HK-2 (cell line): ENCODE measurements around the gene MAPKBP1.
A peak's percentile ranks its signal among the peaks of the same experiment; 100 is the strongest.

Source experiments
- DNase-seq: peaks from one replicate; pipeline ENCODE4 v3.0.0-alpha.2; 2018; ENCODE audit not compliant: unreplicated experiment

MAPKBP1 gene

GRCh38 chr15:41806291-41807181, 32.3 kb downstream of the MAPKBP1 start:
- DNase-seq, result no peak

- no peak for DNase-seq
Measured at GRCh38 chr15:41809121-41809520, 34.8 kb downstream of the MAPKBP1 start.

- no peak for DNase-seq
Measured at GRCh38 chr15:41809526-41810220, 35.4 kb downstream of the MAPKBP1 start.

GRCh38 chr15:41810651-41811431, 36.6 kb downstream of the MAPKBP1 start:
- DNase-seq, result no peak

GRCh38 chr15:41811432-41812195, 37.3 kb downstream of the MAPKBP1 start:
- peak; percentile 71 for DNase-seq

- DNase-seq, result no peak
Measured at GRCh38 chr15:41812820-41813375, 38.6 kb downstream of the MAPKBP1 start.

GRCh38 chr15:41813426-41813825, 39.1 kb downstream of the MAPKBP1 start:
- DNase-seq, result no peak

GRCh38 chr15:41814534-41814933, 40.2 kb downstream of the MAPKBP1 start:
- DNase-seq, result no peak

GRCh38 chr15:41816788-41817187, 42.5 kb downstream of the MAPKBP1 start:
- DNase-seq, result no peak

GRCh38 chr15:41817327-41817726, 43.0 kb downstream of the MAPKBP1 start:
- no peak for DNase-seq

GRCh38 chr15:41817781-41818180, 43.5 kb downstream of the MAPKBP1 start:
- DNase-seq, result no peak

GRCh38 chr15:41819455-41820050, 45.3 kb downstream of the MAPKBP1 start:
- no peak for DNase-seq

GRCh38 chr15:41820791-41821423, 46.6 kb downstream of the MAPKBP1 start:
- DNase-seq, result no peak

- no peak for DNase-seq
Measured at GRCh38 chr15:41821831-41822230, 47.5 kb downstream of the MAPKBP1 start.

- no peak for DNase-seq
Measured at GRCh38 chr15:41822471-41822870, 48.2 kb downstream of the MAPKBP1 start.

GRCh38 chr15:41822957-41823356, 48.7 kb downstream of the MAPKBP1 start:
- no peak for DNase-seq

- DNase-seq, result no peak
Measured at GRCh38 chr15:41823502-41823901, 49.2 kb downstream of the MAPKBP1 start.

- no peak for DNase-seq
Measured at GRCh38 chr15:41824062-41824745, 49.9 kb downstream of the MAPKBP1 start.

GRCh38 chr15:41825145-41825544, 50.9 kb downstream of the MAPKBP1 start:
- DNase-seq, result no peak
